ENCODE results near the gene KIAA0232.
"Not testable (repeated sequence)": the region's sequence is repeated elsewhere in the genome, so short reads cannot be mapped to it uniquely, and the experiment has no call there.

KIAA0232 gene

DNA sequence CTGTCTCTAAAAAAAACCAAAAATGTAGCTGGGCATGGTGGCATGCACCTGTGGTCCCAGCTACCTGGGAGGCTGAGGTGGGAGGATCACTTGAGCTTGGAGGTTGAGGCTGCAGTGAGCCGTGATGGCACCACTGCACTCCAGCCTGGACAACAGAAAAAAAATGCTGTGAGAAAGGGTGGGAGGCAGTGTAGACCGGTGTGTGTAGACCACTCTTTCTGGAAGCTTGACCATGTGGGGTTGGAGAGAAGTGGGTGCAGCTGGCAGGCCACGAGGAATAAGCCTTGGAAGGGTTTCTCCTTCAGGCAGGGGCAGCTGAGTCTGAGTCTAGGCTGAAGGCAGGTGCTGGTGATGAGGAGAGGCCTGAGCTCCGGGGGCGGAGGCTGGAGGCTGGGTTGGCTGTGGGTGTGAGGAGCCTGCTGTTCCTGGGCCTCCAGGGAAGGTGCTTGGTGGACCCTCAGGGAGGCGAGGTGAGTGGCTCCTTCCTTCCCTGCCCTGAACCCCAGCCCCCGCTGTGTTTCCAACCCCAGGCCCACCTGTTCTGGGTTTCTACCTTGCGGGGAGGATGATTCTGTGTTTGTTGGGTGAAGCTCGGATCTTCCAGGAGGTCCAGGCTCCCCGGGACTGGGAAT lies 117.8 kb downstream of the KIAA0232 start:
- no peak for DNase-seq (ENCODE audit: low read depth in 1 of 2, low spot score in 1 of 2)

GRCh38 chr4:6900956-6901355 lies 118.4 kb downstream of the KIAA0232 start:
- no peak for DNase-seq (ENCODE audit: low read depth in 1 of 2, low spot score in 1 of 2)

DNA sequence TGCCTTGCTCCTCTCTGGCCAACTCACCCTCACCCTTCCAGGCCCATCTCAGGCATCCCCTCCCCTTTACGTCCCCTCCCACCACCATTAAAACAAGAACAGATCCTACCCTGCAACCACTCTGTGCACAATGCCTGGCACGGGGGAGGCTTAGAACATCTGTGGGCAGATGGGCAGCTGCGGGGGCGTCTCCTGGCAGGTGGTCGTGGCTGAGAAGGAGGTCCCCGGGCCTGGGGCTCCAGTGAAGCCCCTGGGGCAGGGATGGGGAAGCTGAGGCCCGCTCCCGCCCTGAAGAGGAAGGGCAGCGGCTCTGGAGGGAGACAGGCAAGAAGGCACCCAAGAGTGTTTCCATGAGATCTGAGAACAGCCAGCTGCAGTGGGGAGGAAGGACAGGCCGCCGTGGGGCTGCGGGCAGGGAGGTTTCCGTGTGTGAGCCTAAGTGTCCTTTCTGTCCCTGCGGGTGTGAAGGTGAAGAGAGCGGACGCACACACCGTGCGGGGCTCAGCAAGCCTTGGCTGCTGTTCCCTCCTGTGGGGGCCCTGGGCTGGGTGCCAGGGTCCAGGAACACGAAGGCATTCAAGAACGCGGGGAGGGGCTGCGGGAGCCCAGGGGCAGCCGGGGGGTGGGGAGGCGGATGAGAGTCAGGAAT lies 119.3 kb downstream of the KIAA0232 start:
- no peak for DNase-seq (ENCODE audit: low read depth in 1 of 2, low spot score in 1 of 2)

DNA sequence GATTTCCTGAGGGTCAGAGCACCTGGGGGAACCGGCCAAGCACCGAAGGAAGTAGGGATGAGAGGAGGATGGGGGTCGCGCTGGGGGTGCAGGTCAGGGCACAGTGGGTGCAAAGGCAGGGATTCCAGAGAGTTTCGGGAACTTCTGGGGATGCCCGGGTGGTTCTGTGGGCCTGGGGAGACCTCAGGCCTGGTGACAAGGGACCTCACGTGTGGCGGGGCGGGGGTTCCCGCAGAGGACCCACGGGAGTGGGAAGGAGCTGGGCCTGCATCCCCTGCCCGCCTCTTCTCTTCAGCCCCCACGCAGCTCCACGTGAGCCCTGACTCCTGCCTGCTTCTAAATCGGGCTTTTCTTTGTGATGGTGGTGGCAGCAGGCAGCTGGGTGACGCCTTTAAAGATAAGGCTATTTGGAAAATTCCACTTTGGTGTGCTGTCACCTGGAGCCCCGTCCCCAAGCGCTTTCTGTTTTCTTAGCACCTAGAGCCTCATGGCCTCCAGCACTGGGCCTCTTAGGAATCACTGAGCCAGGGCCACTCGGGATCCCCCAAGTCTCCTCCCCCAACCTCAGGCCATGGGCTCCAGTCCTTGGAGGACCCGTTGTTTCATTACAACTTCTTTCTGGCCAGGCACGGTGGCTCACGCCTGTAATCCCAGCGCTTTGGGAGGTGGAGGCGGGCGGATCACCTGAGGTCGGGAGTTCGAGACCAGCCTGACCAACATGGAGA lies 120.0 kb downstream of the KIAA0232 start:
- no peak for DNase-seq (ENCODE audit: low read depth in 1 of 2, low spot score in 1 of 2)

GRCh38 chr4:6905516-6906445 lies 123.3 kb downstream of the KIAA0232 start:
- DNase-seq (ENCODE audit: low read depth in 1 of 2, low spot score in 1 of 2), result no peak

DNA sequence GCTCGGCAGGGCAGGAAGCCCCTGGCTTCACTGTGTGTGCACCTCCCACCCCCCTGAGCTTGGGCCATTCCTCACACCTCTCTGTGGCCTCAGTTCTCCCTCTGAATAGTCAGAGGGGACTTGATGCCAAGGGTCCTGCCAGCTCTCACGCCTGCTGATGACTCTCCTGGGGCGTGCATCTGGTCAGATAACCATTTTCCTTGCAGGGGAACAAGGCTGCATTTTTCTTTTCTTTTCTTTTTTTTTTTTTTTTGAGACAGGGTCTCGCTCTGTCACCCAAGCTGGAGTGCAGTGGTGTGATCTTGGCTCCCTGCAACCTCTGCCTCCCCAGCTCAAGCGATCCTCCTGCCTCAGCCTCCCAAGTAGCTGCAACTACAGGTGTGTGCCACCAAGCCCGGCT lies 124.0 kb downstream of the KIAA0232 start:
- not testable (repeated sequence) for DNase-seq (ENCODE audit: low read depth in 1 of 2, low spot score in 1 of 2)

DNA sequence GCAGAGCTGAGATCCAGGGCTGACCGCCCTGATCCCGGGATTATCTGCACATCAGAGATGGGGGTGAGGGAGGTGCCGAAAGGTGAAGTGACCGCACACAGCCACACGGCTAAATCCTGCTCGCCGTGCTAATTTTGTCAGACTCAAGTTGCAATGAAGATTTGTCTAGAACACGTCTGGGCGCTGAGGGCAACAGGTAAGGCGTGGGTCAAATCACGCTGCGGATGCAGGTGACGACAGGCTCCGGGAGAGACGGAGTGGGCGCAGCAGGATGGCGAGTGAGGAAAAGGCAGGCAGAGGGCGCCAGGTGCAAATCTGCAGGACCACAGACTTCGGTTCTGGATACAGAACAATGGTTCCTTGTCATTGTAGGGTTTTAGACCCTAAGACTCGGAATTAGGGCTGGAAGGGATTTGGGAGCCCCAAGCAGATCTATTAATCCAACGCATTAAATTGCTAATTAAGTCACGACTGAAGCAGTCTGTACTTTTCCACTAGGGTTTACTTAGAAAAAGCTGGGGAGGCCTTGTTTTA lies 125.2 kb downstream of the KIAA0232 start:
- DNase-seq (ENCODE audit: low read depth in 1 of 2, low spot score in 1 of 2), result no peak

DNA sequence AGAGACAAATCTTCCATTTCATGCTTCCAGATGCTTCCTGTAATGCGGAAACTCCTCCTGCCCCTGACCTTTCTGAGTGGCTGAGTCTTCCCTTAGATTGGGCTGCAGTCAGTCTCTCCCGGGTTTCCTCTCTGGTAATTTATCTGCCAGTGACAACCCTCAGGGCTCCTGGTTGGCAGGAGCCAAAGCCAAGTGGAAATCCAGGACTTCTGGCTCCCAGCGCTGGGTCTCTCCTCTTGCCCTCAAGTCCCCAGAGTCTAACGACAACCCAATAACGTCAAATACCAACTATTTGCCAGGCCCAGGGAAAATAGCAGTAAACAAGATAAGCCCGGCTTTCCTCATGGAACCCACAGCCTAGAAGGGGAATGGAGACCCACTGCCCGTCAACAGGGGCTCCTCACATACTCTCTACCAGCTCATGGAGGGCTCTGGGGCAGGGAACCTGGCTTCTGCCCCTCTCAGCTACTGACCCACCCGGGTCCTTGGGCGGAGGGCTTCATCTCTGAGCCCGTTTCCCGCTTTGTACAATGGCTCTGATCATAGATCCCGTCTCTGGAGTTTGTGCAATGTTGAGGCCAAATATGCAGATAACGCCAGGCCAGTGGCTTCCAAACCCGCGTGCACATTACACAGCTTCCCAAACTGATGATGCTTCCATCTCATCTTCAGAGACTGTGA lies 126.0 kb downstream of the KIAA0232 start:
- DNase-seq (ENCODE audit: low read depth in 1 of 2, low spot score in 1 of 2), result no peak

- peak; percentile 72 to 79 for DNase-seq (ENCODE audit: low read depth in 1 of 2, low spot score in 1 of 2)
Observed at GRCh38 chr4:6909113-6909969, 126.8 kb downstream of the KIAA0232 start, which contains the start of gene TBC1D14. Gene TBC1D14, plus strand, starts transcription at chr4:6909826. Its CDS starts 13,564 bp downstream, at chr4:6923390.

GRCh38 chr4:6909970-6910339 lies 127.4 kb downstream of the KIAA0232 start:
- peak in 1 of 2 donors; percentile 27 for DNase-seq (ENCODE audit: low read depth in 1 of 2, low spot score in 1 of 2)

DNA sequence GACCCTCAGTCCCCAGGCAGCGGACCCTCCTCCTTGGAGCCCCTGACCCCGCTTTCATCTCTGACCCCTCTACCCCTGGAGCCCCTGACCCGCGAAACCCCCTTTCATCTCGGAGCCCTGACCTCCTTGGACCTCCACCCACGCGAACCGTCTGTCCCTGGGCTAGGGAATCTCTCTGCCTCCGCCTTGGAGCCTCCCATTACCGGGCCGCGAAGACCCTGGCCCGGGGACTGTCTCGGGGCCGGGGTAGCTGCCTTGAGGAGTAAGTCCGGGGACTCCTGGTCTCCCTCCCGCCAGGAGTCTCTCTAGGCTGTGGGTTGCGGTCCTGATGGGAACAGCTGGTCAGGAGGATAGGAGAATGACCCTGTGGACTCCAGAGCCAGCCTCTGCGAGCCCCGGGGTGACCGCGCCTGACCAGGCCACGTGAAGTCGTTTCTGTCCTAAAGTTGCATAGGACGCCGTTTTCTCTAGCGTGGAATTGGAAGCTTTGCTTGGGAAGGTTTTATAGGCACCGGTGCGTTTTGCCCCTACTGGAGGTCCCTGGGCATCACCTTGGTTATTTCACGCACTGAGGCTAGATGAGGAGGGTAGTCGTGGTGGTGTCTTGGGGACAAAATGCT lies 127.9 kb downstream of the KIAA0232 start:
- DNase-seq (ENCODE audit: low read depth in 1 of 2, low spot score in 1 of 2), result no peak

DNA sequence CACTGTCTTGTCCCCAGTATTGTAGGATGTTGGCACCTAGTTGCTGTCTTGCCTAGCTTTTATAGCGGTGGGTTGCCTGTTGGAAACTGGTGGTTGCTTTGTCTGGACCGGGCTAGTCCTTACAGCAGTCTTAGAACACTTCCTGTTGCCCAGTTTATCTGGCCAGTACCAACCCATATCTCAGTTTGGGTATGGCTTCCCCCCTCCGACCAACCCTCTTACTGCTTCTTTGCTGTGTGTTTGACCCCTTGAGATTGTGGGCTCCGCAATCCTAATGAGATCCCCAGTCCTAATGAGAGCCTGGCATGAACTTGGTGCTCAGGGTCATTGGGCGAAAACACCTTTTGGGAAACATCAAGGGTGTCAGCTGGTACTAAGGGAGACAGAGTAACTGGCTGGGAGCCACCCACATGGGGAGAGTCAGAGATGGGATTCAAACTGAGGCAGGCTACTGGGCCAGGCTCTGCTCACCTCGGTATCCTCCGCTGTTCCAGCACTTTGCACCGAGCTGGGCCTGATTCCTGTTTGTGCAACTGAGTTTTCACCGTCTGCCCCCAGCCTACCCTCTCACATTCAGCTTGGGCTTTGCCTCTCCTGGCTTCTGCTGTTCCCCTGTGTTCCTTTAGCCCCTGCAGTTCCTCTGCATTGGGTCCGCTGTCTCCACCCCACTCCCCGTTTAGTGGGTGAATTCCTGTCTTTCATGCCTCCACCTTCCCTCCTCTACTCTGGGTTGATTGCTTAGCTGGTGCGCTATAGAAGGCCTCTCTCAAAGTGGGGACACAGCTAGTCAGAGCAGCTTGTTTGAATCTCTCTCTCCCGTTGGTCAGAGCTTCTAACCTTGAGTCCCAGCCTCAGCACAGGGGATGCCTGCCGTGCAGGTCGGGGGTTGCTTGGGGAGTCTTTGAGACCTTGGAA lies 128.7 kb downstream of the KIAA0232 start:
- no peak for DNase-seq (ENCODE audit: low read depth in 1 of 2, low spot score in 1 of 2)

DNA sequence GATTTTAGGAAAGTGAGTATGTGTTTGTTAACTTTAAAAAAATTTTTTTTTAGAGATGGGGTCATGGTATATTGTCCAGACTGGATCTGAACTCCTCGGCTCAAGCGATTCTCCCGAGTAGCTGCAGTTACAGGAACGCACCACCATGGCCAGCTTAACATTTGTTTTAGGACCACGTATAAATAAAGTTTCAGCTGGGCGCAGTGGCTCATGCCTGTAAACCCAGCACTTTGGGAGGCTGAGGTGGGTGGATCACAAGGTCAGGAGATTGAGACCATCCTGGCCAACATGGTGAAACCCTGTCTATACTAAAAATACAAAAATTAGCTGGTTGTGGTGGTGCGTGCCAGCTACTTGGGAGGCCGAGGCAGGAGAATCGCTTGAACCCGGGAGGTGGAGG lies 129.4 kb downstream of the KIAA0232 start:
- not testable (repeated sequence) for DNase-seq (ENCODE audit: low read depth in 1 of 2, low spot score in 1 of 2)

DNA sequence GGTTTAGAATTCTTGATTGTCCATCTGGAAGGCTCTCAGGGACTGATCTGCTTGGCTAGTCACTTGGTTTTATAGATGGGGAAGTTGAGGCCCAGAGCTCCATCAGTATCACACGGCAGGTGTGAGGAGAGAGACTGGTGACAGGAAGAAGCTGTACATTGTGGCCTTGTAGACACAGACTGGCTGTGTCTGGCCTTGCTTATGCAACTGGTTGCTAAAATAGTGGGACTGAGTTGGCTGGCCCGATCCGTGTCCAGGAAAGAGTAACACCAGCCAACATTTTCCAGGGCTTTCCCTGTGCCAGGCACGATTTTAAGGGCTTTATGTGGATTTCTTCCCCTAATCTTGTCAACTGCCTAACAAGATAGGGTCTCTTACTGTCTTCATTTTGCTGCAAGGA lies 129.9 kb downstream of the KIAA0232 start:
- no peak for DNase-seq (ENCODE audit: low read depth in 1 of 2, low spot score in 1 of 2)

- no peak for DNase-seq (ENCODE audit: low read depth in 1 of 2, low spot score in 1 of 2)
Observed at GRCh38 chr4:6913350-6913905, 130.9 kb downstream of the KIAA0232 start.

- DNase-seq (ENCODE audit: low read depth in 1 of 2, low spot score in 1 of 2), result no peak
Observed at GRCh38 chr4:6914448-6914847, 131.9 kb downstream of the KIAA0232 start.

Measured in activated T-helper 1 cell treated with anti-CD3 and anti-CD28 coated beads, Interleukin-2, amount 50 U/mL, for 16 hours (primary cell).